PC-9 (cell line): ENCODE results near the gene C14orf39.

ENCODE experiments used
- CTCF ChIP-seq: fragments of 200-600 bp; sonication (generic); conservative IDR thresholded peaks from 2 replicates; pipeline ENCODE4 v1.6.1; 2017; ENCODE audit warnings: mixed run types, antibody characterized with exemption, mild to moderate bottlenecking, moderate library complexity
- EZH2 ChIP-seq: fragments of 200-600 bp; sonication (generic); IDR thresholded peaks from 2 replicates; pipeline ENCODE4 v1.8.0; 2017; ENCODE audit warnings: antibody characterized with exemption, low read depth

DNA sequence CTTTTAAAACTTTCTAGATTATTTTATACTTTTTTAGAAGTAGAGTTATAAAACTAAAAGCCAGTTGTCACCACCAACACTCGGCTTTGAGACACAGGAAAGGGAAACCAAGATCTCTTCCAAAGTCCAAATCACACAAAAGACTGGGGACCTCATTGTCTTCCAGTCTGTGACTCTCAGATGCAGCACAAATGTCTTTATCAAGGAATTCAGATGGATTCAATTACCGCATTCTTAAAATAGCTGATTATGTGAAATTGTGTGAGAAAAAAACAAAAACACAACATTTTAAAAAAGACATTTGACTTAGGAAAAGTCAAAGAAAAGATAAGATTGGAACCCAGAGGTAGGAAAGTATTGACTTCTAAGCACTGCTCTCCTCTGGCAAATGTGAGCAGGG, 19.6 kb upstream of the C14orf39 start:
- TF ChIP-seq CTCF (no peak), EZH2 (no peak)
